Testis (tissue), 2 donors: Measurements from ENCODE around the gene FGF12.

Experiments
- CTCF ChIP-seq, 3 experiments: fragments of 450-650 bp in 2 of 3; fragments of 200-600 bp in 1 of 3; sonication (generic) in 1 of 3; IDR thresholded peaks; one replicate each; pipeline ENCODE4 v1.5.1; 2016 to 2019; ENCODE audit warnings: antibody characterized with exemption in 3 of 3, mild to moderate bottlenecking in 2 of 3, moderate library complexity in 1 of 3
- POLR2A ChIP-seq: fragments of 450-650 bp; IDR thresholded peaks from one replicate; pipeline ENCODE4 v1.6.1; 2017; ENCODE audit warnings: antibody characterized with exemption, mild to moderate bottlenecking, moderate library complexity

DNA sequence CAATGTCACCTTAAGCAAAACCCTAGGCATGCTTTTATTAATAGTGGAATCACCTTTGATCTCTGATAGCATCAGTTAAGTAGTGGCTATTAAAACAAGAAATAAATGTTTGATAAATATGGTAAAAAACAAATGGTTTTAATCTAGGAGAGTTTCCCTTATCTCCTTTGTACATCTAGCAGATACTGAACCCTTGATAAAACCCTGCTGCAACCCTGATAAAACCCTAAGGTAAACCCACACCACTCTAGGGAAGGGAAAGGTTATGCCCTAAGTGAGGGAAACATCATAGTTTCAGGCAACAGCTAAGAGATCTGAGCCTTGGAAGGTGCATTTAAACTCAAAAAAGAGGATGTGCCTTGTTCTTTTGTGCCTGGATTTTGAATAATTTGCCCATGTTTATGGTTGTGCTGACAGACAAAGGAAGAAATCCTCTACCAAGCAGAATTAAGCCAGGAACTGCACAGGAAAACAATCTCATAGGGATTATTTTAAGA lies 309.7 kb downstream of the FGF12 start:
- TF ChIP-seq CTCF (IDR thresholded peaks at IDR 0.05) (no peak), POLR2A (no peak)
